ENCODE measurements around the gene CCDC81. TPM values are rescaled to one million over a fixed set of nuclear protein-coding genes. Genes with fewer than 3 reads are reported as not detected.

CCDC81 gene
- total RNA-seq, 1 experiment from 2014 or later, result 1.2 TPM

DNA sequence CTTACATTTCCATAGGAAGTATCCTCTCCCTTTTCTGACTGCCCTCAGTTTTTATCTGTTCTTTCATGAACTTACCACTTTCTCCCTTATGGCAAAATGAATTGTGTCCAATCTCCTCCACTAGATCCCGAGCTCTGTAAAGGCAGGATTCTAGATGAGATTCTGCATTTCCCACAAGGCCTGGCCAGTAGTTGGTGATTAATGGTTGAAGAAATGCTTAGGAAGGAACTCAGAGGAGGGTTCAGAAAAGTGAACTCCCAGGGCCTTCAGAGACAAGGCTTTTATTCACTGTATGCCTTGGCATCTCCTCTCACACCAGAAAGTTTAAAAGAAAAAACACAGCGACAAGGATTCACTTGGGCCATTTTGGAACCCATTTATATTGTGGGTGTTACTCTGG, 66.2 kb downstream of the CCDC81 start:
- Histone ChIP-seq H3K4me3 (no peak overlapping the region), H3K27ac (no peak overlapping the region), H3K9me3 (replicated peaks) (no peaks in the 10 kb centered on the region), H3K4me1 (peaks cover 5% of the 10 kb centered on the region), H3K27me3 (no peaks in the 10 kb centered on the region), H3K36me3 (no peaks in the 10 kb centered on the region)
- DNase-seq, result no peak

DNA sequence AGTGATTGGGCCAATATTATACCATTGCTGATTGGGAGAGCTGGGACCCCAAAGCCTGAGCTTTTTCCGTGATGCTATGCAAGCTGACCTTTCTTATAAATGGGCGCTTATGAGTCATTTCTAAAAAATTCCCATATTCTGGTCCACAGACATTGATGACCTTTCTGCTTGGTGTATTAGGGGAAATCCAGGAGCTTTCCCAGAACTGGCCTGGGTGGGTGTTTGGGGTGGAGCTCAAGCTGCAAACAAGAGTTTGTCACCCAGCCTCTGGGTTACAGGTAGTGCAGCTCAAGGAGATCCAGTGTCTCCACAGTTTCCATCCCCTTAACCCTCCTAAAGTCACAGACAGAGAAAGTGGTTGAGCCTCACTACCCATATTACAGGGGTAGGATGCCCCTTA, 67.7 kb downstream of the CCDC81 start:
- Histone ChIP-seq H3K27ac (no peak overlapping the region), H3K36me3 (no peaks in the 10 kb centered on the region), H3K4me1 (peaks cover 5% of the 10 kb centered on the region), H3K27me3 (no peaks in the 10 kb centered on the region), H3K9me3 (replicated peaks) (no peaks in the 10 kb centered on the region), H3K4me3 (no peak overlapping the region)
- DNase-seq, result no peak

DNA sequence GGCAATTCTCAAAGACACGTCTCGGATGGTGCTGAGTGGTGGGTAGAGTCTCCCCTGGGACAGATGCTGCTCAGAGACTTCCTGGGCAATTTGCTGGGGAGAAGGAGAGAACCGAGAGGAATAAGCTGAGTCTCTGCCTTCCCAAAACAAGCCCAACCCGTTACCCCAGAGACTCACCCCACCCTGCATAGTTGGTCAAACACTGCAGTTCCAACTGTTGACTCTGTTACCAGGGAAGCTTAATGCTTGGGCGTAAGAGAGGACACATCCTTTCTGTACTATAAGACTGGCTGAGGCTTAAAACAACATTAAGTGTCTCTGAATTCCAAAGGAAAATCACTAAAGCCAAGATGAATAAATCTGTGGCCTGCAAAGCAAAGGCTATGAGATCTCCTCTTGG, 68.1 kb downstream of the CCDC81 start:
- H3K4me1 ChIP-seq, result peaks cover 5% of the 10 kb centered on the region
- no peaks in the 10 kb centered on the region for H3K9me3 ChIP-seq (replicated peaks)
- no peak overlapping the region for H3K27ac ChIP-seq
- H3K4me3 ChIP-seq, result no peak overlapping the region
- no peaks in the 10 kb centered on the region for H3K36me3 ChIP-seq
- H3K27me3 ChIP-seq, result no peaks in the 10 kb centered on the region
- DNase-seq, result no peak

- Histone ChIP-seq H3K4me1 (peaks cover 5% of the 10 kb centered on the region), H3K4me3 (no peak overlapping the region), H3K27me3 (no peaks in the 10 kb centered on the region), H3K9me3 (replicated peaks) (no peaks in the 10 kb centered on the region), H3K27ac (no peak overlapping the region), H3K36me3 (no peaks in the 10 kb centered on the region)
- no peak for DNase-seq
Observed at GRCh38 chr11:86443415-86443814, 68.7 kb downstream of the CCDC81 start.

GRCh38 chr11:86444981-86445380, 70.3 kb downstream of the CCDC81 start:
- no peak overlapping the region for H3K4me3 ChIP-seq
- no peaks in the 10 kb centered on the region for H3K27me3 ChIP-seq
- no peak for DNase-seq
- H3K36me3 ChIP-seq, result no peaks in the 10 kb centered on the region
- no peaks in the 10 kb centered on the region for H3K9me3 ChIP-seq (replicated peaks)
- H3K4me1 ChIP-seq, result no peaks in the 10 kb centered on the region
- no peak overlapping the region for H3K27ac ChIP-seq

DNA sequence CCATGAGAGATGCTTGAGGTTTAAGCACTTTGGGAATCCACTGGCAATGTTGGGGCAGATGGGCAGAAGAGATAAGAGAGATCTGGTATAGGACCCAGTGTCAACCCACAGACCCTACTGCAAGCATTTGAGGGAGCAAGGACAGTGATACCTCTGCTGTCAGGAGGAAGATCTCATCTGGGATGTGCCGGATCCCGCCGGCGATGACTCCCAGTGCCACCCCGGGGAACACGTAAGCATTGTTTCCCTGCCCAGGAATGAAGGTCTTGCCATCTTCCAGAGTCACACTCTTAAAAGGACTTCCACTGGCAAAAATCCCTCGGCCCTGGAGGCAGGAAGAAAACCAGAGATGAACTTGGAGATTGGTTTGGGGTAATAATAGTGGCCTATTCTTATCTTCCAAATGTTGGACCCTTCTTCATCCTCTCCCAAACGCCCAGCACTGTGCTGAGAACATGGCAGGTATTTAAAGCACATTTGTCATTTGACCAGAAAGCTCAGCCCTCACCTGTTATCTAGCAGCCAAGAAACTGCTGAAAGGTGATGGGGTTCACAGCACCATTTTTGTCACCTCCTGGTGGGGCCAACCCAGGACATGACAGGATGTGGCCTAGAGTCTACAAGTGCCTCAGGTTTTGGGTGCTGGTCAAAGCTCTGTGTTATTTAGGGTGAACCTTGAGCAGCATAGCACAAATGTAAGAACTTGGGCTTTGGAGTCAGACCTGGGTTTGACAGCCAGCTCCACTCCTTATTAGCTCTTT, 71.7 kb downstream of the CCDC81 start:
- Histone ChIP-seq H3K27ac (no peak overlapping the region), H3K27me3 (no peaks in the 10 kb centered on the region), H3K4me3 (no peak overlapping the region), H3K4me1 (no peaks in the 10 kb centered on the region), H3K9me3 (replicated peaks) (no peaks in the 10 kb centered on the region), H3K36me3 (no peaks in the 10 kb centered on the region)
- DNase-seq, result no peak

GRCh38 chr11:86446924-86447285, 72.2 kb downstream of the CCDC81 start:
- Histone ChIP-seq H3K27me3 (no peaks in the 10 kb centered on the region), H3K4me1 (no peaks in the 10 kb centered on the region), H3K36me3 (no peaks in the 10 kb centered on the region)

DNA sequence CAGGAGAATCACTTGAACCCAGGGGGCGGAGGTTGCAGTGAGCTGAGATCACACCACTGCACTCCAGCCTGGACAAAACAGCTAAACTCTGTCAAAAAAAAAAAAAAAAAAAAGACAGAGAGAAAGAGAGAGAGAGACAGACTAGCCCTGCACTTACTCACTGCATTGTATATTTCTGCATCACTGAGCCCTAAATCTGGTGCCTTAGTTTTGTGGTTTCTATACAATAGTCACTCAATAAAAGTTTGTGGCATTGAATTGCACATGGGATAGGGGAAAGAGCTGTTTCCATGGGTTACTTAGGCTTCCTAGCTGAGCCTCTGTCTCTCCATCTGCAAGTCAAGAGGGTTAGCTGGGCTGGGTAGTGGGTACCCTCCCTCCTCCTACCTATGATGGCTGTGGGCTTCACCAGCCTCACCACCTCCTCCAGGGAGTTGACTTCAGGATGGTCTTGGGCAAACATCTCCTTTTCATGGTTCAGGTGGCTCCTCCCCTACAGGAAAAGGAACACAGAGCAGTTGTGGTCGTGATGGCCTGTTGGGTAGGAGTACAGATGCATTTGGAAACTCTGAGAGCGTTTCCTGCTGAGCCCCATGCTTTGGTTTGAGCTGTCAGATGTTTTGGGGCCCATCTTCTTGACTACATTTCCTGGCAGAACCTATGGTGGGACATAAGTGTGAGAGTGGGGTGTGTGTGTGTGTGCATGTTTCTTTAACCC, 73.2 kb downstream of the CCDC81 start:
- no peak overlapping the region for H3K4me3 ChIP-seq
- no peaks in the 10 kb centered on the region for H3K4me1 ChIP-seq
- H3K9me3 ChIP-seq (replicated peaks), result no peaks in the 10 kb centered on the region
- H3K36me3 ChIP-seq, result no peaks in the 10 kb centered on the region
- no peak for DNase-seq
- H3K27me3 ChIP-seq, result no peaks in the 10 kb centered on the region
- H3K27ac ChIP-seq, result no peak overlapping the region

More at GRCh38 chr11:86446924-86447285, 72.2 kb downstream of the CCDC81 start:
- Histone ChIP-seq H3K4me3 (no peak overlapping the region), H3K27ac (no peak overlapping the region), H3K9me3 (replicated peaks) (no peaks in the 10 kb centered on the region)
- DNase-seq, result no peak

GRCh38 chr11:86449993-86450629, 75.4 kb downstream of the CCDC81 start:
- H3K36me3 ChIP-seq, result no peaks in the 10 kb centered on the region
- no peak overlapping the region for H3K4me3 ChIP-seq
- H3K9me3 ChIP-seq (replicated peaks), result no peaks in the 10 kb centered on the region
- DNase-seq, result no peak
- no peaks in the 10 kb centered on the region for H3K27me3 ChIP-seq
- no peaks in the 10 kb centered on the region for H3K4me1 ChIP-seq
- no peak overlapping the region for H3K27ac ChIP-seq

DNA sequence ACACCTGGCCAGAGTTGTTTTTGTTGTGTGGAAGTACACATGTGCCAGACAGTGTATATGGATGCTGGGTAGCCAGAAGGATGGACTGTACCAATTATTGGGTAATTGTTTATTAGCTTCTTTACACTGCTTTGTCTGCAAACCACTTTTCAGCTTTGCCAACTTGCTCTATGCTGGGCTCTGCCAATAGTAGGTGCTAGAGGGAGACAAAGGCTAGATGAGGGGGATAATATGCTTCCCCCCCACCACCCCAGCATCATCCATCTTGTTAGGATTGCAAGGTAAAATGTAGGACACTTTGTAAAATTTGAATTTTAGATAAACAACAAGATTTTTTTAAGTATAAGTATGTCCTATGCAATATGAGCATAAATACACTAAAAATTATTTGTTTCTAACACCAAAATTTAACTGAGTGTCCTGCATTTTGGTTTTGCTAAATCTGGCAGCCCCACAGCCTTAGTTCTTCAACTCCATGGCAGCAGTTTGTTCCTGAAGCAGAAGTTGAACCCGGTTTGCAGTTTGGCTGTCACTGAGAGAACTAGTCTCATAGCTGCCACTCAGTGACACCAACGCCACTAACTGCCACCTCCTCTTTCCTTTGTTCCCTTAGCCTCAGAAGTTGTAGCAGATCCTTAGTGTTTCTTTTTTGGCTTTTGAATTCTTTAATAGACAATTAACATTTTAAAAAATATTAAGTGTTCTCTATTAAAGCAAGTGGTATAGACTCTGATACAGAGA, 78.8 kb downstream of the CCDC81 start:
- no peak for DNase-seq
- no peaks in the 10 kb centered on the region for H3K36me3 ChIP-seq
- peaks cover 2% of the 10 kb centered on the region; the same call in 1 of the 2 replicates for H3K4me1 ChIP-seq
- no peak overlapping the region for H3K4me3 ChIP-seq
- H3K9me3 ChIP-seq (replicated peaks), result no peaks in the 10 kb centered on the region
- H3K27me3 ChIP-seq, result no peaks in the 10 kb centered on the region
- no peak overlapping the region for H3K27ac ChIP-seq

DNA sequence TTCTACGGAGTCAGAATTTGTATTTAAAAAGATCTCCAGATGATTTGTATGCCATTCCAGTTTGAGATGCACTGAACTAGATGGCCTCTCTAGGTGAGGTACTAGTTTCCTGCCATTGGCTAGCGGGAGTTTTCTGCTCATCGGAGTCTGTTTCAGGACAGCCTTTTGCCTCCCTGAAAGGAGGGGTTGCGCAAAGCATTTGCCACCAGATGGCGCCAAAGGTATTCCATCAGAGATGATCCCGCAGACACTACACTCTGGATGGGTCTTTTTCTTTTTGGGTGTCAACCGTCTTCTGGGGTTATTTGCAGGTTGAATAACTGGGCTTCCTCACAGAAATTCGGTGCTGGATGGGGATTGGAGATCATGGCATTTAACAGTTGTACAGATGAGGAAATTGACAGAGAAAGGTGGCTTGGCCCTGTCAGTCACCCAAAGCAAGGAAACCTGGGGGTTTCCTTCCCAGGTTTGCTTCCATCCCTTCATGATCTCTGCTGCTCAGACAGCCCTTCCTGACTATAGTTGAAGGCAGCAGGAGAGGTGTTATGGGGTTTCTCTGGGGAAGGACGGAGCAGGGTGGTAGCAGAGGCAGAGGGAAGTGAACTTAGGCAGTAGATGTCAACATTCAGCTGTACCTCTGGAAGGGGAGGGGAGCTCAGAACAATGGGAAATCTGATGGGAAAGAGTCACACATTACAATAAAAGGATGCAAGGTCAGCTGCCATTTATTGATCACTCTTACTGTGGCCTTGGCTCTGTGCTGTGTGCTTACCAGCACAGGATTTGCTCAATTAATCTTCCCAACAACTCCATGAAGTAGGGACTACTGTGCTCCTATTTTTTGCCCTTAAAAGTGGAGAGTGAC, 81.6 kb downstream of the CCDC81 start:
- Histone ChIP-seq H3K36me3 (no peaks in the 10 kb centered on the region), H3K4me3 (no peak overlapping the region), H3K9me3 (replicated peaks) (no peaks in the 10 kb centered on the region), H3K27me3 (no peaks in the 10 kb centered on the region), H3K27ac (no peak overlapping the region), H3K4me1 (peaks cover 31% of the 10 kb centered on the region)
- peak; percentile 84 to 94 for DNase-seq

- H3K27ac ChIP-seq, result no peak overlapping the region
- no peaks in the 10 kb centered on the region for H3K27me3 ChIP-seq
- no peaks in the 10 kb centered on the region for H3K36me3 ChIP-seq
- H3K9me3 ChIP-seq (replicated peaks), result no peaks in the 10 kb centered on the region
- peak in 1 of 2 experiments; percentile 13 for DNase-seq
- peaks cover 35% of the 10 kb centered on the region for H3K4me1 ChIP-seq
- no peak overlapping the region for H3K4me3 ChIP-seq
Observed at GRCh38 chr11:86458294-86459001, 83.8 kb downstream of the CCDC81 start.

- no peak for DNase-seq
- H3K4me3 ChIP-seq, result no peak overlapping the region
- peaks cover 35% of the 10 kb centered on the region for H3K4me1 ChIP-seq
- no peaks in the 10 kb centered on the region for H3K9me3 ChIP-seq (replicated peaks)
- no peak overlapping the region for H3K27ac ChIP-seq
- no peaks in the 10 kb centered on the region for H3K27me3 ChIP-seq
- no peaks in the 10 kb centered on the region for H3K36me3 ChIP-seq
Observed at GRCh38 chr11:86459002-86459385, 84.3 kb downstream of the CCDC81 start.
